K562 (cell line): Measurements from ENCODE around the gene ZNF213. TPM values are rescaled to one million over a fixed set of nuclear protein-coding genes. Genes with fewer than 3 reads are reported as not detected.

Experiments
- CBFB ChIP-seq: sonication (generic); formaldehyde crosslinking; IDR thresholded peaks from 2 replicates; pipeline ENCODE4 v1.4.0; 2020; ENCODE audit warnings: mild to moderate bottlenecking, missing genetic modification reagents
- CHD2 ChIP-seq: IDR thresholded peaks from 2 replicates; pipeline ENCODE4 v1.6.1; 2011; ENCODE audit warnings: low read depth, low read length
- CHD7 ChIP-seq: fragments of 200-600 bp; sonication (generic); IDR thresholded peaks from one replicate; pipeline ENCODE4 v1.6.1; 2012; ENCODE audit warnings: mild to moderate bottlenecking, low read depth, low read length, inconsistent platforms
- ETV1 ChIP-seq: fragments of 450-650 bp; conservative IDR thresholded peaks from 2 replicates; pipeline ENCODE4 v1.6.1; 2016; ENCODE audit warnings: missing genetic modification characterization, control low read depth, low read depth, missing compliant biosample characterization
- FOS ChIP-seq: IDR thresholded peaks from 3 replicates; pipeline ENCODE4 v1.6.1; 2011; ENCODE audit not compliant: insufficient read length; ENCODE audit errors: extremely low read depth
- HNRNPK ChIP-seq: fragments of 200-400 bp; formaldehyde crosslinking; IDR thresholded peaks from one replicate; pipeline ENCODE4 v1.6.1; 2018; ENCODE audit warnings: mild to moderate bottlenecking, low read depth, low read length; ENCODE audit not compliant: poor library complexity, severe bottlenecking
- KAT7 ChIP-seq: sonication (generic); formaldehyde crosslinking; IDR thresholded peaks from 2 replicates; pipeline ENCODE4 v1.8.0; 2022; ENCODE audit warnings: missing genetic modification reagents, mild to moderate bottlenecking, borderline replicate concordance
- SMARCC2 ChIP-seq: fragments of 450-650 bp; IDR thresholded peaks from 2 replicates; pipeline ENCODE4 v1.6.1; 2017; ENCODE audit warnings: antibody characterized with exemption, moderate library complexity, mild to moderate bottlenecking, low read depth
- ZNF551 ChIP-seq: fragments of 250-450 bp; sonication (Bioruptor Pico); IDR thresholded peaks from 2 replicates; pipeline ENCODE4 v1.5.0; 2021; ENCODE audit warnings: mild to moderate bottlenecking, moderate library complexity
- ZNF644 ChIP-seq: fragments of 200-800 bp; sonication (Bioruptor generic); IDR thresholded peaks from 2 replicates; pipeline ENCODE4 v1.6.1; 2016; ENCODE audit warnings: low read depth, missing genetic modification characterization, missing compliant biosample characterization
- polyA plus RNA-seq, 8 experiments: library from polyadenylated mRNA; depleted of rRNA in 4 of 8; stranded (reverse) in 5 of 8; unstranded in 3 of 8; fragments of >200 nt; fragmentation: Nextera tagmentation in 2 of 8; fragmentation: Illumina TruSeq in 1 of 8; extraction: Ambion mirVana in 2 of 8; extraction: Trizol in 1 of 8; gene quantifications; 2 replicates each; pipeline versions ENCODE4 v1.2.1 to v1.2.3, GENCODE V29; 2011 to 2014; ENCODE audit warnings: inconsistent platforms in 1 of 8, missing spikeins in 1 of 8
- total RNA-seq, 7 experiments: library from RNA; depleted of rRNA in 6 of 7; stranded (reverse); fragments of >200 nt in 6 of 7; fragmentation: Illumina TruSeq in 2 of 7; extraction: Trizol in 2 of 7; gene quantifications; 2 replicates each; pipeline versions ENCODE4 v1.2.1 to v1.2.3, GENCODE V29; 2011 to 2021; ENCODE audit warnings: low replicate concordance in 1 of 7
- TF ChIP-seq, protein P1 (sequence below): fragments of 450-650 bp; conservative IDR thresholded peaks from 2 replicates; pipeline ENCODE4 v1.6.1; 2016; ENCODE audit warnings: missing genetic modification characterization, low read depth, mild to moderate bottlenecking, missing compliant biosample characterization, moderate library complexity
- TF ChIP-seq, protein P2 (sequence below): fragments of 450-650 bp; IDR thresholded peaks from 2 replicates; pipeline ENCODE4 v1.6.1; 2016; ENCODE audit warnings: antibody characterized with exemption

The ZNF213 gene
- total and polyA plus RNA-seq, 9 of the 15 experiments (the other 6 are each of a cell fraction or from before 2014, with no cell fraction given), result 0.49 to 10.0 (median 1.8) TPM

DNA sequence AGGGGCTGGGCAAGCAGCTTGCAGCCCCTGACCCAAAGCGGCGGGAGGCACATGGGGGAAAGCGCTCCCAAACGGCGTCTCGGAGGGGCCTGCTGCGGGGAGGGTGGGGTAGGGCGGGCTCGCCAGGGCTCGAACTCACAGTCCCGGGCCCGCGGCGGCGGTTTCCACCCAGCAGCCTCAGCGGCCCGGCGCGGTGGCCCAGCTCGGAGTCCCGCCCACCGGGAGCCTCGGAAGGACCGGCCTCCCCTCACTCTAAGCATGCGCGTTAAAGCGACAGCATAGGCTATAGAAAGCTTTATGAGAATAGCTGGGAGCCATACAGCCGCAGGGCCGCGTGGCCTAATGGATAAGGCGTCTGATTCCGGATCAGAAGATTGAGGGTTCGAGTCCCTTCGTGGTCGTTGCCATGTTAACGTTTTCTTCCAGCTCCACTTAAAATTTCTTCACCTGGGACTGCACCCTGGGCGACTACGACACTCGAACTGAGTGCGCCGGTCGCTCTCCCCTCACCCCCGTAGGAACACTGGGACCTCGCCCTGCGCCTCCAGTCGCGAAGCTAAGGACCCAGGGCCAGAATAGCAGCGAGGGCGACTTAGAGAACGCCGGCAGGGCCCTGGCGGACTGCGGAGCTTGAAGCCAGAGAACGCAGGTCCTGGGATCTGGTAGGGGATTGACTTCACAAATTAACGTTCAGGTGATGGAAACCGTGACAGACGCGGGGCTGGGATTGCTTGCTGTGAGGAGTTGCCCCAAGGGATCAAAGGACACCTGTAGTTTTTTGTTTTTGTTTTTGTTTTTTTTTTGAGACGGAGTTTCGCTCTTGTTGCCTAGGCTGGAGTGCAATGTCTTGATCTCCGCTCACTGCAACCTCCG, 15.8 kb downstream of the ZNF213 start (continued):
- TF ChIP-seq, protein P1, sequence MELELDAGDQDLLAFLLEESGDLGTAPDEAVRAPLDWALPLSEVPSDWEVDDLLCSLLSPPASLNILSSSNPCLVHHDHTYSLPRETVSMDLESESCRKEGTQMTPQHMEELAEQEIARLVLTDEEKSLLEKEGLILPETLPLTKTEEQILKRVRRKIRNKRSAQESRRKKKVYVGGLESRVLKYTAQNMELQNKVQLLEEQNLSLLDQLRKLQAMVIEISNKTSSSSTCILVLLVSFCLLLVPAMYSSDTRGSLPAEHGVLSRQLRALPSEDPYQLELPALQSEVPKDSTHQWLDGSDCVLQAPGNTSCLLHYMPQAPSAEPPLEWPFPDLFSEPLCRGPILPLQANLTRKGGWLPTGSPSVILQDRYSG (tag), result no peak
- TF ChIP-seq CHD2 (peak; percentile 42; the same call in 1 of the 2 replicates), HNRNPK (no peak), SMARCC2 (no peak), CHD7 (no peak), FOS (no peak), ZNF644 (tag) (0 out of 2 replicates have a peak, but pooled peaks have one; percentile 13), ETV1 (no peak), KAT7 (CRISPR knock-in tag) (peak; percentile 90; the same call in 1 of the 2 replicates), CBFB (peak; percentile 44; the same call in 1 of the 2 replicates), ZNF551 (CRISPR knock-in tag) (no peak)
- TF ChIP-seq, protein P2, sequence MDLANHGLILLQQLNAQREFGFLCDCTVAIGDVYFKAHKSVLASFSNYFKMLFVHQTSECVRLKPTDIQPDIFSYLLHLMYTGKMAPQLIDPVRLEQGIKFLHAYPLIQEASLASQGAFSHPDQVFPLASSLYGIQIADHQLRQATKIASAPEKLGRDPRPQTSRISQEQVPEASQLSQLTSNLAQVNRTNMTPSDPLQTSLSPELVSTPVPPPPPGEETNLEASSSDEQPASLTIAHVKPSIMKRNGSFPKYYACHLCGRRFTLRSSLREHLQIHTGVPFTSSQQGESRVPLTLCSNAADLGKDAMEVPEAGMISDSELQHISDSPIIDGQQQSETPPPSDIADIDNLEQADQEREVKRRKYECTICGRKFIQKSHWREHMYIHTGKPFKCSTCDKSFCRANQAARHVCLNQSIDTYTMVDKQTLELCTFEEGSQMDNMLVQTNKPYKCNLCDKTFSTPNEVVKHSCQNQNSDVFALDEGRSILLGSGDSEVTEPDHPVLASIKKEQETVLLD, result 0 out of 2 replicates have a peak, but pooled peaks have one; percentile 43
